ENCODE results near the gene MYBPC3.

MYBPC3 gene

DNA sequence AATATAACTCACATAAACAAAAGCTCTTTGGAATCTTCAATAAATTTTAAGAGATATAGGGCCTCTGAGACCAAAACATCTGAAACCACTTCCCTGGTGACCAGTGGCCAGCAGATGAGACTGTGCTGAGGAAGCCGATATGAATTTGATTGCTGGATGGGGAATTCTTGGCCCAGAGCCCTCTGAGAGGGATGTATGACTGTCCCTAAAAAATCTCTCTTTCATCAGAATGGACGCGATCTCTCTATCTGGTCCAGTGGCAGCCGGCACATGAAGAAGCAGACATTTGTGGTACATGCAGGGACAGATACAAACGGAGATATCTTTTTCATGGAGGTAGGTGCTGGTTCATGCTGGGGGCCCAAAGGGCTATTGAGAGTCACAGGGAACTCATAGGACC is 37.5 kb downstream of the MYBPC3 start:
- FAIRE-seq = no peak

DNA sequence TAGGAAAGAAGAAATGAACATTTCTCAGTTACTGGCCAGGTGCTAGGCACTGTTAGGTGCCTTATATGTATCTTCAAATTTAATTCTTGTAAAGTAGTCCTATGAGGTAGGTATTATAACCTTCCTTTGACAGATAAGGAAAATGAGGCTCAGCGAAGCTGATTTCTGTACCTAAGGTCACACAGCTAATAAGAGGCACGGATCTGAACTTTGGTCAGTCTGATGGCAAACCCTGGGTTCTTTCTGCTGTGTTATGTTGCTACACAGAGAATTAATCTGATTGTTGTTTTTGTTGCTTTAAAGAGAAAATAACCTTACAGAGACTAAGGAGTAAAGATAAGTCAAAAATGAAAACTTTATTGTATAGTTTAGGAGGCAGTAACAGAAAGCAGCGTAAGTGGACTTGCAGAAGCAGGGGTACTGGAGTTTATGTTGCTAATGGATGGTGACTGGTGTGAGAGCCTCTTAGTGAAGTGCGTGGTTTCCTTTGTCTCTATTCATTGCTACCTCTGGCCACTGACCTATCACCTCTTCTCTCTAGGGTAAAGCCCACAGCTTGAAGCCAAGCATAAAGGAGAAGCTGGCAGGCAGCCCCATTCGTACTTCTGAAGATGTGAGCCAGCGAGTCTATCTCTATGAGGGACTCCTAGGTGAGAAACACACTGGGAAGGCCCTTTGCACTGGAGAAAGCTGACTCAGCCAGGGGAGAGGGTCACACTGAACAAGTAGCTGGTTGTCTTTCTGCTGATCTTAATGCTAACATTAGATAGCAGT is 44.3 kb downstream of the MYBPC3 start:
- FAIRE-seq = no peak

DNA sequence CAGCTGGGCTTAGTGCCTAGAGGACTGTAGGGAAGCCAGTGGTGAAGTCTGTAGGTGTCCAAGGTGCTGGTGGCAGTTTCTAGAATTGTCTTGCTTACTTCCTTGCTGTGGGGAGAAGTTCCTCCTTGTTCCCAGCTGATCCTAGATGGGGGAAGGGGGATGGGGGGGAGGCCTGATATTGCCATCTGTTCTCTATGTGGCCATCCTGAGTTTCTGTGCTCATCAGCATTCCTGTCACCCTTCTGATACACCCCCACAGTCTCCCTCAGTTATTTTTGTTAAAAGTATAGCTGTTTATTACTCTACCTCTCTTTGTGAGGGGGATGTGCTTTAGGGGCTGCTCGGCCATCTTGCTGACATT is 46.0 kb downstream of the MYBPC3 start:
- FAIRE-seq = no peak

DNA sequence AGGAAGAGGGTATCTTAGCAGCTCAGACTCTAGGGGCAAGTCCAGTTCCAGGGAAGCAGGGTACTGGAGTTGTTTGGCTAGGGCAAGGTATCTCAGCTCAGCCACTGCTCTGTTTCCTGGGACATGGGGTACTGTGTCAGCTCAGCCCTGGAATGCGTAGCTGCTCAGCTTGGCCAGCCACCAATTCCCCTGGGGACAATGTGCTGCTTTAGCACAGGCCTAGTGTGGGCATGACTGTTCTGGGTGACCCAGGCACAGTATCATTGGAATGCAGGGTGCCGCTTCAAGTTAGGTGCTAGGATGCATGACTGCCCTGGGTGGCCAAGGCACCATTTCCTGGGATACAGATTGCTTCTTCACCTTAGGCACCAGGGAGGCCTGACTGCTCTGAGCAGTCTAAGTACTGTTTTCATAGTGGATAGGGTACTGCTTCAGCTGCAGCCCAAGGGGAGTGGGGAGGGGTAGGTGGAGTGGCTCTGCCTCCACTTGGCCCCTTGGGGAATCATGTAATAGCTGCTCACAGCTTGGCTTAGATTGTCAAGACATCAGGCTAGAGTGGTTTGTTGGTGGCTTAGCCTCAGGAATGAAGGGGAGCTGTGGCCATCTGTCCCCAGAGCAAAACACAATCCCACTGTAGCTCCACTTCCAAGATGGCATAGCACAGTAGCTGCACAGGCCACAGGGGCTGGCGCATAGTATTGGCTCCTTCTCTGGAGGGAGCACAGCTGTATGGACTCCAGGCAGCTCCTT is 46.6 kb downstream of the MYBPC3 start:
- FAIRE-seq = no peak

DNA sequence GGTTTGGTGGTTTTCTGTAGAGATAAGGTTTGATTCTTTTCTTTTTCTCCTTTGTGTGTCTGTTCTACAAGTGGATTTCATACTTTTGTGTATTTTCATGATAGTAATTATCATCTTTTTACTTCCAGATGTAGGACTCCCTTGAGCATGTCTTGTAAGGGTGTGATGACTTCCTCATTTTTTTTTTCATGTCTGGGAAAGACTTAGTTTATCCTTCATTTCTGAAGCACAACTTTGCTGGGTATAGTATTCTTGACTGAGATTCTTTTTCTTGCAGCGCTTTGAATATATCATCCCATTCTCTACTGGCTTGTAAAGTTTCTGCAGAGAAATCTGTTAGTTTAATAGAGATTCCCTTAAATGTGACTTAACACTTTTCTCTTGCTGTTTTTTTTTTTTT is 49.6 kb downstream of the MYBPC3 start:
- FAIRE-seq = no peak

DNA sequence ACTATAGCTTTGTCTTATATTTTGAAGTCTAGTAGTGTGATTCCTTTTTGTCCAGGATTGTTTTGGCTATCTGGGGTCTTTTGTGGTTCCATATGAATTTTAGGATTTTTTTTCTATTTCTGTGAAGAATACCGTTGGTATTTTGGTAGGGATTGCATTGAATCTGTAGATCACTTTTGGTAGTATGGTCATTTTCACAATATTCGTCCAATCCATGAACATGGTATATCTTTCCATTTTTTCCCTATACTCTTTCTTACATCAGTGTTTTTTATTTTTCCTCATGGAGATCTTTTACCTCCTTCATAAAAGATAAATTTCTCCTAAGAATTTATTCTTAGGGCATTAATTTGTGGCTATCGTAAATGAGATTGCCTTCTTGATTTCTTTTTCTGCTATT is 53.4 kb downstream of the MYBPC3 start:
- no peak for FAIRE-seq

DNA sequence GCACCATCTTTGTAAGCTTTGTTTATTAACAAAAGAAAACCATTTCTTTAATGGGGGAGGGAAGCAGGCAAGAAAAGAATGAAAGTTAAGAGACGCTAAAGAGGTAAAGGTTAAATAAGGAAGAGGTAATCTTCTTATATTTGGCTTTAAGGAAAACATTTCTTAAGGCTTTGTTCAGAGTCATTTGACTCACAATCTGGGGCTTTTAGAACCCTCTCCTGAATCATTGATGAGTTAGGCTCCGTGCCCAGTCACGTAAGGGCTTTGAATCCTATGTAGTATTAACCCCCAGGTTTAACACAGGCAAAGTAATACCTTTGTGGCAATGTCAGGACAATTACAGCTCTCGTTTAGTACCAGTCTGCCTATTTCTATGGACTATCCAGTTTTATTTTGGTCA is 56.5 kb downstream of the MYBPC3 start:
- no peak for FAIRE-seq

DNA sequence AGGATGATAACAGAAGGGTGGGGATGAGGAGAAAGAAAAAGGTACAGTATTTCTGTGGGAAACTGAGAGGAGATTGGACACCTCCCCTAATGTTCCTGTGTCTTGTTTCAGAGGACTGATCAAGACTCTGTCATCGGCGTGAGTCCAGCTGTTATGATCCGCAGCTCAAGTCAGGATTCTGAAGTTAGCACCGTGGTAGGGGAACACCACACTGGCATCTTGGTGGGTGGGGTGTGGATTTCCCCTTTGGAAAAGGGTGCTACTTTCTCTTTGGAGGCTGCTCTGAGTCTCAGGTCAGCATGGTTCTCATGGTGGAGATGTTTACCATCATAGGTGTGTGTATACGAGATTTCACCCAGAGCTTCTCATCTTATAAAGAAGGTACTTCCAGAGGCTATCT is 57.1 kb downstream of the MYBPC3 start:
- no peak for FAIRE-seq

DNA sequence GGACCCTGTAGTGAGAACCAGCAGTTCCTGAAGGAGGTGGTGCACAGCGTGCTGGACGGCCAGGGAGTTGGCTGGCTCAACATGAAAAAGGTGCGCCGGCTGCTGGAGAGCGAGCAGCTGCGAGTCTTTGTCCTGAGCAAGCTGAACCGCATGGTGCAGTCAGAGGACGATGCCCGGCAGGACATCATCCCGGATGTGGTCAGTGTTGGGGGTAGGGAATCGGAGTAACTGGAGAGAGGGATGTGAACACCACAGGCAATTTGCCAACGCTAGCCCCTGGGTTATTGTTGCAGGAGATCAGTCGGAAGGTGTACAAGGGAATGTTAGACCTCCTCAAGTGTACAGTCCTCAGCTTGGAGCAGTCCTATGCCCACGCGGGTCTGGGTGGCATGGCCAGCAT is 62.6 kb downstream of the MYBPC3 start:
- no peak for FAIRE-seq

DNA sequence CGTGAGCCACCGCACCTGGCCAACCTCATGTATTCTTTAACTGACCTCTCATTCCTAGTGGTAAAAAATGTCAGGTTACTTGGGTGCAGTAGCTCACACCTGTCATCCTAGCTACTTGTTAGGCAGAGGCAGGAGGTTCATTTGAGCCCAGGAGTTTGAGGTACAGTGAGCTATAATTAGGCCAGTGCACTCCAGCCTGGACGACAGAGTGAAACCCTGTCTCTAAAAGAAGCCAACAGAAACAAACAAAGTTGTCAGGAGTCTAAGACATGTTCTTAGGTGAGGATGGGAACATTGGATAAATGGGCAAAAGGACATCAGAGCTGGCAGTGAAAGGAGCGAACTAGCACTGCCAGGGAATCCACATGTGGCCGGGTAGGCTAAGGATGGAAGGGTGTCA is 64.4 kb downstream of the MYBPC3 start:
- FAIRE-seq = no peak

DNA sequence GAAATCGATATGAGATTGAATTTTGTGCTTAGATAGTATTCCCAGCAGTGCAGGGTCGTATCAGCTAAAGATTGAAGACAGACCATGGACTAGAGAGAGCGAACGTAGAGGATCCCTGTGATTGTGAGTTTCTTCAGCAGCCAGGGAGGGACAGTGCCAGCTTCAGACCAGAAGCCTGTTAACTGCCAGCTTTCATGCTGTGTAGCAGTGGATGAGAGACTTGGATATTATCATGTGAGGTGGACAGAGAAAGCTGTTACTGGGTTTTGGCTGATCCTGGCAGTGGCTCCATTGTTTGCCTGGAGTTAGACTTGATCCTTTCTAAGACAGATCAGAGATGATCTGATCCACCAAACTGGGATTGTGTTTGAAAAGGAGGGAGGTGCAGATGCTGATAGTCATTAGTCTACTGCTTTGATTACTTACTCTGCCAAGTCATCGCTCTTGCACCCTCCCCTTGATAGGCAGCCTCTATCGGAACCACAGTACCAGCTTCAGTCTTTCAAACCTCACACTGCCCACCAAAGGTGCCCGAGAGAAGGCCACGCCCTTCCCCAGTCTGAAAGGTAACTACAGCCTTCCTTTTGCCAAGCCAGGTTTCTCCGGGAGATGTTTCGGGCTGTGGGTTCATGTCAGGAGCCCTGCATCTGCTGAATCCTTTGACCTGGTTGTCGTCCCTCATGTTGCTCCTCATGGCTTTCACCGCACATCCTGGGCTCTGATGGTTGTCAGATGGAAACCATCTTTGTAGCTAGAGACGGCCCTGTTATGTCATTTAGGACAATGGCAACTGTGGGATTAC is 66.3 kb downstream of the MYBPC3 start:
- no peak for FAIRE-seq

DNA sequence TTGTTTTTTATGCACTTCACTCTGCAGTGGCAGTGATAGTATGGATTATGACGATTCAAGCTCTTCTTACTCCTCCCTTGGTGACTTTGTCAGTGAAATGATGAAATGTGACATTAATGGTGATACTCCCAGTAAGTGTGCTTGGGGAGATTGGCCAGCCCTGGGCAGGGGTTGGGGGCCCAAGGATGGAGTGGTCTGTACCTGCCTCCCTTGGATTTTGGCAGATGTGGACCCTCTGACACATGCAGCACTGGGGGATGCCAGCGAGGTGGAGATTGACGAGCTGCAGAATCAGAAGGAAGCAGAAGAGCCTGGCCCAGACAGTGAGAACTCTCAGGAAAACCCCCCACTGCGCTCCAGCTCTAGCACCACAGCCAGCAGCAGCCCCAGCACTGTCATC is 68.4 kb downstream of the MYBPC3 start:
- no peak for FAIRE-seq

DNA sequence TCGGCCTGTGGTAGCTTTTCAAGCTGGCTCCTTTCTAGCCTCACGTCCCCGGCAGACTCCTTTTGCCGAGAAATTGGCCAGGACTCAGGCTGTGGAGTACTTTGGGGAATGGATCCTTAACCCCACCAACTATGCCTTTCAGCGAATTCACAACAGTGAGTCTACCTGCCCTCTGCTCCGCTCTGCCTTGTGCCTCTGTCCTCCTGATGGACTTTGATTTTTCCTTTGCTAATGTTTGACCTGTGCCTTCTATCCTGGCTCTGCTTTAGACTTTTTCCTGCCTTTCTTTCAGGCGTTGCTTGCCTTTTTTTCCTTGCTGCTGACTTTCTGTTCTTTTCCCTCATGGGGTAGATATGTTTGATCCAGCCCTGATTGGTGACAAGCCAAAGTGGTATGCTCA is 70.0 kb downstream of the MYBPC3 start:
- no peak for FAIRE-seq
